ENCODE measurements around the gene SRP14. TPM values are rescaled to one million over a fixed set of nuclear protein-coding genes. Genes with fewer than 3 reads are reported as not detected.

The SRP14 gene
- polyA plus RNA-seq, 2 of the 4 experiments (the other 2 are of a cell fraction): 306 to 374 TPM

DNA sequence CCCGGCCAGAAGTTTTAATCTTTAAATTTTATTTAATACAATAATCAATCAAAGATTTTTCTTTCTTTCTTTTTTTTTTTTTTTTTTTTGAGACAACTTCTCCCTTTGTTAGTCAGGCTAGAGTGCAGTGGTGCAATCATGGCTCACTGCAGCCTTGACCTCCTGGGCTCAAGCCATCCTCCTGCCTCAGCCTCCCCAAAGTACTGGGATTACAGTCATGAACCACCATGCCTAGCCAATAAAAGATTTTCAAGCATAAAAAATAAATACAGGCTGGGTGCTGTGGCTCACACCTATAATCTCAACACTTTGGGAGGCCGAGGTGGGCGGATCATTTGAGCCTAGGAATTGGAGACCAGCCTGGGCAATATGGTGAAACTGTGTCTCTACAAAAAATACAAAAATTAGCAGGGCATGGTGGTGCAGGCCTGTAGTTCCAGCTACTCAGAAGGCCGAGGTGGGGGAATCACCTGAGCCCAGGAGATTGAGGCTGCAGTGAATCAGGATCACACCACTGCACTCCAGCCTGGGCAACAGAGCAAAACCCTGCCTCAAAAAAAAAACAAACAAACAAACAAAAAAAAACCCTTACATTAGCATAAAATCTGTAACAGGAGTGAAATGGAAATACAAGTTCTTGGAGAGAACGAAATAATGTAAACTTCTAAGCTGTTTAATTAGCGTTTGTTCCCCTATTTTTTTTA is 29.1 kb upstream of the SRP14 start:
- Histone ChIP-seq H3K27ac (peak overlapping the region; percentile 63 to 84; a peak in 4 of 6 replicates), H3K4me2 (peak overlapping the region; percentile 72; the same call in 2 of the 3 replicates), H3K4me3 (no peak overlapping the region), H3K4me1 (peaks cover 62% of the 10 kb centered on the region), H3K9me3 (no peaks in the 10 kb centered on the region)
- 81% methylated on average over 6 of the region's 6 CpGs for WGBS (ENCODE audit: missing lambda C conversion rate)
- POLR2A ChIA-PET: no interaction called here
- DNase-seq (ENCODE audit: low read depth in 1 of 2, low spot score in 1 of 2) (no peak), FAIRE-seq (no peak), ATAC-seq (no peak)
- TF ChIP-seq EHF (CRISPR knock-in tag; IDR thresholded peaks at IDR 0.05) (no peak), MAFK (IDR thresholded peaks at IDR 0.05; ENCODE audit: partially characterized antibody) (peak; percentile 45)
- CTCF ChIA-PET: interaction anchor here (0.9 to 2.8 kb wide), 2 partner anchors 21 to 37 kb away, joined by 5 to 20 read pairs; no protein-coding TSS in a partner anchor

DNA sequence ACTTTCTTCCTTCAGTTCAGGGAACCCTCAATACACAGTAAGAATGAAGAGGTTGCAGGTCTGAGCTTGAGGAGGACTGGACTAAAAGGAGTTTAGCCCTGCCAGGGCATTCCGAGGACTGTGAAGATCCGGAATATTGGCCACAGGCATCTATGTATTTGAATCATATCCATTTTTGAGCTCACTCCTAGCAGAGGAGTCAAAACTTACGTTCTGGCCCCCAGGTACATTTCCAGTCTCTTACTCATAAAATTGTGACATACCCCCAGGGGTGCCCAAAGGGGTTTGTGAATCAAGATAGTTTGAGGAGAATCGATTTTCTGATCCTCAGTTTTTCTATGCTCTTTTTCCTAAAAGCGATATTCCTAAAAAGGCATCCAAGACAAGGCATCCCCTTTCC is 27.6 kb upstream of the SRP14 start:
- 70% methylated on average over 5 of the region's 5 CpGs for WGBS (ENCODE audit: missing lambda C conversion rate)
- no peak for ATAC-seq
- peak overlapping the region; percentile 72; the same call in 2 of the 3 replicates for H3K4me2 ChIP-seq
- H3K9me3 ChIP-seq: no peaks in the 10 kb centered on the region
- ChIA-PET CTCF (interaction anchor here (0.9 to 2.0 kb wide), 4 partner anchors 9 to 39 kb away, joined by 3 to 6 read pairs (median 4); no protein-coding TSS in a partner anchor), POLR2A (no interaction called here)
- no peak for FAIRE-seq
- peaks cover 65% of the 10 kb centered on the region for H3K4me1 ChIP-seq
- TF ChIP-seq ZSCAN20 (CRISPR knock-in tag; IDR thresholded peaks at IDR 0.05): no peak
- H3K4me3 ChIP-seq: no peak overlapping the region
- peak overlapping the region; percentile 11 to 57; a peak in 4 of 6 replicates for H3K27ac ChIP-seq
- DNase-seq (ENCODE audit: low read depth in 1 of 2, low spot score in 1 of 2): no peak

DNA sequence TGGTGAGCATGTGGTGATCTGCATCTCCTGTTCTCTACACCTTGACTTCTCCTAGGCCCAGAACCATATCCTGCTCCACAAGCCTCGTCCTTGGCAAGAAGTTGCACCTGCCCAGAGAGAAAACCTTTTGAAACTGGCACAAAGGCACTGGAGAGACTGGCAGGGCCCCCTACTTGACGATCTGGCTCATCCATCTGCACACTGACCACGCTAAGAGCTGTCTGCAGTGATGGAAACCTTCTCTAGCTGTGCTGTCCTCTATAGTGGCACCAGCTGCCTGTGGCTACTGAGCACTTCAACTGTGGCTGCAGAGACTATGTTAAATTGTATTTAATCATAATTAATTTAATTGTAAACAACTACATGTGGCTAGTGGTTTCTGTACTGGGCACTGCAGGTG is 26.2 kb upstream of the SRP14 start:
- no peak for TF ChIP-seq HOXB5 (CRISPR knock-in tag; IDR thresholded peaks at IDR 0.05)
- TF ChIP-seq, protein P1, sequence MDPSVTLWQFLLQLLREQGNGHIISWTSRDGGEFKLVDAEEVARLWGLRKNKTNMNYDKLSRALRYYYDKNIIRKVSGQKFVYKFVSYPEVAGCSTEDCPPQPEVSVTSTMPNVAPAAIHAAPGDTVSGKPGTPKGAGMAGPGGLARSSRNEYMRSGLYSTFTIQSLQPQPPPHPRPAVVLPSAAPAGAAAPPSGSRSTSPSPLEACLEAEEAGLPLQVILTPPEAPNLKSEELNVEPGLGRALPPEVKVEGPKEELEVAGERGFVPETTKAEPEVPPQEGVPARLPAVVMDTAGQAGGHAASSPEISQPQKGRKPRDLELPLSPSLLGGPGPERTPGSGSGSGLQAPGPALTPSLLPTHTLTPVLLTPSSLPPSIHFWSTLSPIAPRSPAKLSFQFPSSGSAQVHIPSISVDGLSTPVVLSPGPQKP (IDR thresholded peaks at IDR 0.05; ENCODE audit: low read depth, low read length): no peak
- TF ChIP-seq POLR2A (IDR thresholded peaks at IDR 0.05; ENCODE audit: low read length): no peak
- TF ChIP-seq RAD21 (conservative IDR thresholded peaks at IDR 0.05 in 1 of 2, IDR thresholded peaks at IDR 0.05 in 1 of 2): no peak
- TF ChIP-seq, protein P2, sequence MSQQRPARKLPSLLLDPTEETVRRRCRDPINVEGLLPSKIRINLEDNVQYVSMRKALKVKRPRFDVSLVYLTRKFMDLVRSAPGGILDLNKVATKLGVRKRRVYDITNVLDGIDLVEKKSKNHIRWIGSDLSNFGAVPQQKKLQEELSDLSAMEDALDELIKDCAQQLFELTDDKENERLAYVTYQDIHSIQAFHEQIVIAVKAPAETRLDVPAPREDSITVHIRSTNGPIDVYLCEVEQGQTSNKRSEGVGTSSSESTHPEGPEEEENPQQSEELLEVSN (IDR thresholded peaks at IDR 0.05; ENCODE audit: borderline replicate concordance, low read depth): no peak
- TF ChIP-seq HOXB13 (CRISPR knock-in tag; IDR thresholded peaks at IDR 0.05; ENCODE audit: low read depth): no peak
- TF ChIP-seq ZNF302 (CRISPR knock-in tag; IDR thresholded peaks at IDR 0.05): no peak
- TF ChIP-seq CBX2 (IDR thresholded peaks at IDR 0.05; ENCODE audit: borderline replicate concordance, low read depth): no peak
- TF ChIP-seq NFE2L2 (conservative IDR thresholded peaks at IDR 0.05; ENCODE audit: low read length): no peak
- TF ChIP-seq HDAC2 (IDR thresholded peaks at IDR 0.05): no peak
- Histone ChIP-seq H3K4me2 (no peak overlapping the region), H3K4me3 (no peak overlapping the region), H3K9me3 (no peaks in the 10 kb centered on the region), H3K27ac (peak overlapping the region; percentile 70 to 83), H3K4me1 (peaks cover 64% of the 10 kb centered on the region)
- ATAC-seq (no peak), FAIRE-seq (no peak), DNase-seq (ENCODE audit: low read depth in 1 of 2, low spot score in 1 of 2) (no peak)
- 71% methylated on average over 2 of the region's 3 CpGs for WGBS (ENCODE audit: missing lambda C conversion rate)
- CTCF ChIA-PET: interaction anchor here (0.9 to 2.0 kb wide), 2 partner anchors 39 to 44 kb away, joined by 3 to 6 read pairs; no protein-coding TSS in a partner anchor
- POLR2A ChIA-PET: no interaction called here

DNA sequence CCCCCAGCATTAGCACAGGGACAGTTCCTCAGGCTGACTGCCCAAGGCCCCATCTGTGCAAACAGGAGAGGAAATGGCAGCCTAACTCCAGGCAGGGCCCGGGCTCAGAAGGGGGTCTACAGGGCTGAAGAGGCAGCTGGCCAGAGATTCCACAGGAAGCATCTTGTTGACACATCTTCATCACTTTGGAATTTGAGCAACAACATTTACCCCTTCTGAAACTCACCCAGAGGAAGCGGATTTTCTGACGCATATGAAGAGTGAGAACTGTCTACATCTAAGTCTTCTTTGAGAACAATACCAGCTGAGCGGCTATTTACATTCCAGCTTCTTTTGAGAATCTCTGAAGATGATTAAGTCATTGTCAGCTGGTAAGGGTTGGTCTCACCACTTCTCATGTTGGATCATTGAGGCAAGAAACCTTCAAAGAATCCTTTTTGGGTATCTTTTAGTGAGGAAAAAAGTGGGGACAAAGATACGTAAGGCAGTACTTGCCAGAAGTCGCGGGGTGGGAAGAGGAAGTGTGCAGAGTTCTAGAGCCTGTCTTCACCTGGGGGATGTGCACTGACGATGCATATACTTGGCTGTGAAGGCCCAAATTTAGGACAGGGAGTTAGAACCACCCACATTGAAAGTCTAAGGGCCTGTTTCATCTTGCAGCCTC is 25.4 kb upstream of the SRP14 start:
- WGBS (ENCODE audit: missing lambda C conversion rate): 50% methylated on average over 8 of the region's 8 CpGs
- peaks cover 56% of the 10 kb centered on the region for H3K4me1 ChIP-seq
- POLR2A ChIA-PET: interaction anchor here (0.5 kb wide), 1 partner anchor 12 kb away, joined by 11 read pairs; no protein-coding TSS in a partner anchor

More for the DNA sequence above, 25.4 kb upstream of the SRP14 start:
- H3K4me3 ChIP-seq: no peak overlapping the region
- H3K4me2 ChIP-seq: peak overlapping the region; percentile 42
- CTCF ChIA-PET: interaction anchor here (0.9 to 2.5 kb wide), 3 partner anchors 10 to 41 kb away, joined by 4 to 10 read pairs (median 7); no protein-coding TSS in a partner anchor
- DNase-seq (ENCODE audit: low read depth in 1 of 2, low spot score in 1 of 2) (peak in 1 of 2 experiments; percentile 73), FAIRE-seq (no peak), ATAC-seq (peak; percentile 47 to 53; a peak in 4 of 6 replicates)
- peak overlapping the region; percentile 70 to 83 for H3K27ac ChIP-seq
- TF ChIP-seq GATA3 (IDR thresholded peaks at IDR 0.05; ENCODE audit: borderline replicate concordance) (0 out of 2 replicates have a peak, but pooled peaks have one; percentile 34), JUN (IDR thresholded peaks at IDR 0.05) (0 out of 5 replicates have a peak, but pooled peaks of 1 of the 2 experiments have one; percentile 26), NPAS2 (CRISPR knock-in tag; IDR thresholded peaks at IDR 0.05; ENCODE audit: borderline replicate concordance) (no peak), CEBPB (IDR thresholded peaks at IDR 0.05) (0 out of 4 replicates have a peak, but pooled peaks of 1 of the 2 experiments have one; percentile 23), FOSL2 (IDR thresholded peaks at IDR 0.05) (no peak), FOSL2 (CRISPR knock-in tag; IDR thresholded peaks at IDR 0.05) (peak; percentile 64), KDM1A (IDR thresholded peaks at IDR 0.05; ENCODE audit: low read depth) (no peak), JUNB (IDR thresholded peaks at IDR 0.05) (peak; percentile 42; the same call in 1 of the 2 replicates), EP300 (IDR thresholded peaks at IDR 0.05) (peak; percentile 38 to 40; a peak in 2 of 5 replicates)
- no peaks in the 10 kb centered on the region for H3K9me3 ChIP-seq

Data from A549 (cell line).